H1 (cell line): ENCODE data around the gene IL16. TPM values are rescaled to one million over a fixed set of nuclear protein-coding genes. Genes with fewer than 3 reads are reported as not detected.

ENCODE experiments used
- CTCF ChIA-PET: fragments of 300-600 bp; sonication (Branson Sonifier 250); formaldehyde crosslinking; loops from one replicate; lab custom pipeline; 2021; ENCODE audit not compliant: partially characterized antibody; lab: Charles Lee
- POLR2A ChIA-PET: fragments of 300-600 bp; sonication (Branson Sonifier 250); formaldehyde crosslinking; loops from one replicate; lab custom pipeline; 2021; ENCODE audit warnings: inconsistent platforms; ENCODE audit not compliant: partially characterized antibody; lab: Charles Lee
- DNase-seq, 2 experiments: peaks; one replicate each; pipeline versions ENCODE4 v3.0.0 to v3.0.0-alpha.2; 2010 to 2022; ENCODE audit warnings: low spot score in 2 of 2, low read depth in 1 of 2, mixed read lengths in 1 of 2
- FAIRE-seq: peaks from 2 replicates; lab custom pipeline; 2011; peaks lifted over from hg19 to GRCh38; lab: Jason Lieb, UNC
- H2AFZ ChIP-seq: 2 replicates; pipeline ENCODE4 v1.8.1; 2012; ENCODE audit warnings: low read length, inconsistent platforms
- H2AK5ac ChIP-seq: 2 replicates; pipeline ENCODE4 v1.6.1; 2013; ENCODE audit warnings: low read depth, low read length
- H2BK120ac ChIP-seq: replicated peaks from 2 replicates; pipeline ENCODE3; 2013; ENCODE audit warnings: low read depth, low read length, inconsistent platforms
- H2BK12ac ChIP-seq: 2 replicates; pipeline ENCODE4 v1.6.1; 2013; ENCODE audit warnings: low read depth, low read length
- H2BK15ac ChIP-seq: 2 replicates; pipeline ENCODE4 v1.6.1; 2013; ENCODE audit warnings: low read length
- H2BK20ac ChIP-seq: 2 replicates; pipeline ENCODE4 v1.6.1; 2013; ENCODE audit warnings: low read length
- H2BK5ac ChIP-seq: 2 replicates; pipeline ENCODE4 v1.6.1; 2013; ENCODE audit warnings: low read depth, low read length
- H3K14ac ChIP-seq: 2 replicates; pipeline ENCODE4 v1.6.1; 2013; ENCODE audit warnings: inconsistent platforms; ENCODE audit not compliant: insufficient read length
- H3K18ac ChIP-seq: 2 replicates; pipeline ENCODE4 v1.6.1; 2013; ENCODE audit warnings: low read length; ENCODE audit errors: extremely low read depth
- H3K23ac ChIP-seq: 2 replicates; pipeline ENCODE4 v1.6.1; 2013; ENCODE audit warnings: inconsistent platforms; ENCODE audit not compliant: insufficient read length
- H3K23me2 ChIP-seq: 2 replicates; pipeline ENCODE4 v1.6.1; 2013; ENCODE audit warnings: low read depth, low read length
- H3K27ac ChIP-seq: 2 replicates; pipeline ENCODE4 v1.6.1; 2011; ENCODE audit warnings: low read depth, low read length, inconsistent platforms
- H3K27me3 ChIP-seq, 4 experiments: replicated peaks in 1 of 4; 1 replicate in 1 of 4; 2 replicates in 3 of 4; pipeline versions ENCODE4 v1.6.1 to v1.8.1; 2011 to 2013; ENCODE audit warnings: low read length in 3 of 4, mild to moderate bottlenecking in 3 of 4, inconsistent platforms in 2 of 4, mixed read lengths in 2 of 4, moderate library complexity in 1 of 4; ENCODE audit not compliant: control insufficient read depth in 3 of 4, insufficient read depth in 3 of 4; ENCODE audit errors: extremely low read depth in 1 of 4
- H3K36me3 ChIP-seq, 4 experiments: 2 replicates each; pipeline versions ENCODE4 v1.6.1 to v1.8.1; 2011 to 2013; ENCODE audit warnings: mild to moderate bottlenecking in 4 of 4, low read length in 3 of 4, moderate library complexity in 2 of 4, control low read depth in 1 of 4, inconsistent platforms in 1 of 4; ENCODE audit not compliant: insufficient read depth in 4 of 4, control insufficient read depth in 2 of 4
- H3K4ac ChIP-seq: replicated peaks from 2 replicates; pipeline ENCODE3; 2013; ENCODE audit warnings: low read length, low read depth, mixed read lengths, inconsistent platforms; ENCODE audit not compliant: insufficient read length
- H3K4me1 ChIP-seq, 4 experiments: replicated peaks in 1 of 4; 1 replicate in 1 of 4; 2 replicates in 3 of 4; pipeline versions ENCODE4 v1.6.1 to v1.8.1; 2011 to 2013; ENCODE audit warnings: low read length in 3 of 4, inconsistent platforms in 2 of 4, mixed read lengths in 1 of 4; ENCODE audit not compliant: insufficient read depth in 4 of 4, control insufficient read depth in 3 of 4
- H3K4me2 ChIP-seq, 2 experiments: 2 replicates each; pipeline versions ENCODE4 v1.6.1 to v1.8.1; 2011 to 2013; ENCODE audit warnings: low read depth in 2 of 2, low read length in 2 of 2, control low read depth in 1 of 2, inconsistent platforms in 1 of 2, mild to moderate bottlenecking in 1 of 2; ENCODE audit not compliant: insufficient read depth in 1 of 2
- H3K4me3 ChIP-seq, 4 experiments: fragments of 200-600, 300-600 bp in 1 of 4; sonication (generic), shearing (Covaris generic), sonication (Bioruptor Twin) in 1 of 4; 2 replicates each; pipeline versions ENCODE4 v1.5.1 to v1.8.1; 2011 to 2016; ENCODE audit warnings: low read length in 4 of 4, low read depth in 3 of 4, control low read depth in 2 of 4, inconsistent platforms in 2 of 4, mild to moderate bottlenecking in 2 of 4, mixed read lengths in 1 of 4, moderate library complexity in 1 of 4; ENCODE audit not compliant: insufficient read depth in 2 of 4; ENCODE audit errors: extremely low read depth in 1 of 4
- H3K56ac ChIP-seq: replicated peaks from 2 replicates; pipeline ENCODE3; 2013; ENCODE audit warnings: low read depth, mild to moderate bottlenecking, mixed read lengths, low read length, inconsistent platforms; ENCODE audit not compliant: insufficient read length
- H3K79me1 ChIP-seq: 2 replicates; pipeline ENCODE4 v1.6.1; 2013; ENCODE audit warnings: low read depth, low read length, control low read depth
- H3K79me2 ChIP-seq, 2 experiments: 2 replicates each; pipeline versions ENCODE4 v1.6.1 to v1.8.1; 2012 to 2013; ENCODE audit warnings: low read length in 2 of 2, mild to moderate bottlenecking in 2 of 2, inconsistent platforms in 1 of 2; ENCODE audit not compliant: insufficient read depth in 2 of 2, control insufficient read depth in 1 of 2
- H3K9ac ChIP-seq, 4 experiments: replicated peaks in 1 of 4; 1 replicate in 1 of 4; 2 replicates in 3 of 4; pipeline versions ENCODE4 v1.6.1 to v1.8.1; 2011 to 2013; ENCODE audit warnings: low read depth in 3 of 4, low read length in 3 of 4, control low read depth in 2 of 4, mild to moderate bottlenecking in 2 of 4, moderate library complexity in 2 of 4, inconsistent platforms in 1 of 4; ENCODE audit errors: extremely low read depth in 1 of 4
- H3K9me3 ChIP-seq, 2 experiments: 2 replicates each; pipeline versions ENCODE4 v1.6.1 to v1.8.1; 2012 to 2013; ENCODE audit warnings: mild to moderate bottlenecking in 2 of 2, moderate library complexity in 2 of 2, control low read depth in 1 of 2, inconsistent platforms in 1 of 2, low read depth in 1 of 2, low read length in 1 of 2, mixed read lengths in 1 of 2; ENCODE audit not compliant: insufficient read depth in 2 of 2
- H4K20me1 ChIP-seq, 2 experiments: replicated peaks in 1 of 2; 2 replicates each; pipeline versions ENCODE3 to v1.8.1; 2011 to 2013; ENCODE audit warnings: inconsistent platforms in 2 of 2, low read length in 2 of 2, mild to moderate bottlenecking in 1 of 2; ENCODE audit not compliant: insufficient read depth in 2 of 2, control insufficient read depth in 1 of 2
- H4K5ac ChIP-seq: 2 replicates; pipeline ENCODE4 v1.6.1; 2013; ENCODE audit warnings: low read length, low read depth, mixed read lengths, inconsistent platforms; ENCODE audit not compliant: insufficient read length
- H4K8ac ChIP-seq: 2 replicates; pipeline ENCODE4 v1.8.0; 2013; ENCODE audit warnings: mild to moderate bottlenecking, moderate library complexity, low read length, inconsistent platforms; ENCODE audit not compliant: insufficient read depth; ENCODE audit errors: extremely low read depth
- H4K91ac ChIP-seq: replicated peaks from 2 replicates; pipeline ENCODE3; 2013; ENCODE audit warnings: low read length, mixed read lengths, inconsistent platforms; ENCODE audit not compliant: insufficient read length
- ASH2L ChIP-seq: fragments of 200-600, 300-600 bp; sonication (generic); IDR thresholded peaks from one replicate; pipeline ENCODE4 v1.7.1; 2017; ENCODE audit warnings: low read length
- JUN ChIP-seq: IDR thresholded peaks from 2 replicates; pipeline ENCODE4 v1.6.1; 2011; ENCODE audit warnings: low read depth, mild to moderate bottlenecking, improper control_type of control experiment, low read length
- JUND ChIP-seq: IDR thresholded peaks from 2 replicates; pipeline ENCODE4 v1.6.1; 2011; ENCODE audit warnings: mild to moderate bottlenecking, improper control_type of control experiment, low read length
- MAFK ChIP-seq: IDR thresholded peaks from 2 replicates; pipeline ENCODE4 v1.6.1; 2012; ENCODE audit warnings: low read depth, mild to moderate bottlenecking, improper control_type of control experiment, low read length
- RXRA ChIP-seq: IDR thresholded peaks from 2 replicates; pipeline ENCODE4 v1.6.1; 2011; ENCODE audit warnings: low read depth, mild to moderate bottlenecking, low read length, moderate library complexity; ENCODE audit not compliant: insufficient read depth
- SIRT6 ChIP-seq: IDR thresholded peaks from one replicate; pipeline ENCODE4 v1.7.1; 2012; ENCODE audit warnings: low read length, inconsistent platforms
- TAF1 ChIP-seq: IDR thresholded peaks from 2 replicates; pipeline ENCODE4 v1.6.1; 2011; ENCODE audit warnings: mild to moderate bottlenecking, low read depth, low read length
- WGBS, 2 experiments: shearing (Covaris generic) in 1 of 2; methylation state at CpG; one replicate each; pipeline versions ENCODE4 v1.1.6 to v1.1.7; 2013 to 2015; ENCODE audit warnings: low lambda C conversion rate in 2 of 2, mixed read lengths in 2 of 2, inconsistent platforms in 1 of 2, low coverage in 1 of 2, missing lambda C conversion rate in 1 of 2; ENCODE audit not compliant: insufficient replicate concordance in 2 of 2, insufficient coverage in 1 of 2, insufficient read length in 1 of 2; ENCODE audit errors: extremely low coverage in 1 of 2, missing lambda C conversion rate in 1 of 2; 5-methylcytosine and 5-hydroxymethylcytosine counted together
- polyA plus RNA-seq, 7 experiments: library from polyadenylated mRNA; depleted of rRNA in 3 of 7; stranded (reverse) in 5 of 7; unstranded in 2 of 7; fragments of >200 nt in 5 of 7; fragments of 200-250 nt in 2 of 7; gene quantifications; 1 replicate in 5 of 7; 2 replicates in 1 of 7; 4 replicates in 1 of 7; pipeline versions ENCODE4 v1.2.1 to v1.2.3, GENCODE V29; 2011 to 2013; ENCODE audit warnings: missing spikeins in 2 of 7, mixed read lengths in 2 of 7
- total RNA-seq: library from RNA; stranded (reverse); fragmentation: NEBNext Ultra II Directional; extraction: Animal tissue kit (Norgen Biotek cat#: 25700); gene quantifications from 2 replicates; pipeline ENCODE4 v1.2.1, GENCODE V29; 2021

The IL16 gene
- total and polyA plus RNA-seq, 2 of the 8 experiments (the other 6 are each of a cell fraction or from before 2014, with no cell fraction given) = 0.03 to 0.09 TPM

DNA sequence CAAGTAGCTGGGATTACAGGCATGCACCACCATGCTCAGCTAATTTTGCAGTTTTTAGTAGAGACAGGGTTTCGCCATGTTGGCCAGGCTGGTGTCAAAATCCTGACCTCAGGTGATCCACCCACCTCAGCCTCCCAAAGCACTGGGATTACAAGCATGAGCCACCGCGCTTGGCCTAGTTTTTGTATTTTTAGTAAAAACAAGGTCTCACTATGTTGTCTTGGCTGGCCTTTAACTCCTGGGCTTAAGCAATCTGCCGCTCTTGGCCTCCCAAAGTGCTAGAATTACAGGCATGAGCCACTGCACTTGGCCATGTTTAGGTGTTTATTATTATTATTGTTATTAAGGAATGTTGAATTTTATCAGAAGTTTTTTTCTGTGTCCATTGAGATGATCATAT, 14.7 kb downstream of the IL16 start:
- no peak overlapping the region for H4K8ac ChIP-seq
- no peak for FAIRE-seq
- CTCF ChIA-PET = no interaction called here
- WGBS, 2 experiments = 67% methylated on average over 4 of the region's 4 CpGs; no CpG with 5 or more reads in 1 of the 2 experiments
- no peak overlapping the region for H3K4me3 ChIP-seq
- H2BK5ac ChIP-seq = no peak overlapping the region
- H3K27ac ChIP-seq = no peak overlapping the region
- H3K4ac ChIP-seq = no peak overlapping the region
- H4K20me1 ChIP-seq = no peaks in the 10 kb centered on the region
- no peaks in the 10 kb centered on the region for H3K4me1 ChIP-seq
- H3K4me2 ChIP-seq = no peak overlapping the region
- no peak for DNase-seq
- H3K9me3 ChIP-seq = 0 out of 4 replicates have a peak, but pooled peaks cover 0 to 3% of the 10 kb centered on the region in 2 experiments
- TF ChIP-seq ASH2L (no peak), SIRT6 (no peak), RXRA (no peak), MAFK (no peak), TAF1 (no peak), JUN (no peak), JUND (no peak)
- no peak overlapping the region for H2BK15ac ChIP-seq
- no peaks in the 10 kb centered on the region for H3K36me3 ChIP-seq
- no peak overlapping the region for H2AFZ ChIP-seq
- POLR2A ChIA-PET = no interaction called here
- no peak overlapping the region for H3K23ac ChIP-seq
- H3K23me2 ChIP-seq = no peaks in the 10 kb centered on the region
- H2AK5ac ChIP-seq = no peak overlapping the region
- no peak overlapping the region for H4K5ac ChIP-seq
- no peak overlapping the region for H2BK20ac ChIP-seq
- H2BK12ac ChIP-seq = no peak overlapping the region
- H4K91ac ChIP-seq = no peak overlapping the region
- no peak overlapping the region for H3K9ac ChIP-seq
- H3K27me3 ChIP-seq = no peaks in the 10 kb centered on the region
- no peak overlapping the region for H3K56ac ChIP-seq
- no peak overlapping the region for H3K18ac ChIP-seq
- H3K79me2 ChIP-seq = no peaks in the 10 kb centered on the region
- no peaks in the 10 kb centered on the region for H3K79me1 ChIP-seq
- no peak overlapping the region for H2BK120ac ChIP-seq
- H3K14ac ChIP-seq = no peak overlapping the region
